GOT3 (cell line): Measurements from ENCODE around the gene PTBP3.

Source experiments
- DNase-seq: peaks from one replicate; lab custom pipeline; 2025; ENCODE audit warnings: mixed read lengths; lab: John Stamatoyannopoulos, UW

PTBP3 gene

DNA sequence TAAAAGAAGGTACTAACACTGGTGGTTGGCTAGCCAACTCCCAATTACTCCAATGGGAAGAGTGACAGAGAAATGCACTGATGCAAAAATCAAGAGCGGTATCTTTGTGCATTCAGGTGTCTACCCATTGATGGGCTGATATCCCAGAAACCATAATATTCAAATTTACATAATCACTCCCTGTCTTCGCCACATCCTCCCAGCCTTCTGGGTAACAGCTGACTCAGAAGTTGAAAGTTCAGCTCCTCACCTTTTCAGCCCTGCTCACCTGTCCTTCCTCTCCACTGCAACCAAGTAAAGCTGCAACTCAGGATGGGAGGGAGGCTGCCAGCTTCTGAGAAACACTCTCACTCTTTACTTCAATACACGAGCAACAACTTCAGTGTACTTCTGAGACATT, 165.2 kb downstream of the PTBP3 start:
- DNase-seq, result no peak
